Measurements from ENCODE around the gene CNR2.

- no peak for TF ChIP-seq ZNF8 (CRISPR knock-in tag; IDR thresholded peaks at IDR 0.05)
- TF ChIP-seq, protein P1, sequence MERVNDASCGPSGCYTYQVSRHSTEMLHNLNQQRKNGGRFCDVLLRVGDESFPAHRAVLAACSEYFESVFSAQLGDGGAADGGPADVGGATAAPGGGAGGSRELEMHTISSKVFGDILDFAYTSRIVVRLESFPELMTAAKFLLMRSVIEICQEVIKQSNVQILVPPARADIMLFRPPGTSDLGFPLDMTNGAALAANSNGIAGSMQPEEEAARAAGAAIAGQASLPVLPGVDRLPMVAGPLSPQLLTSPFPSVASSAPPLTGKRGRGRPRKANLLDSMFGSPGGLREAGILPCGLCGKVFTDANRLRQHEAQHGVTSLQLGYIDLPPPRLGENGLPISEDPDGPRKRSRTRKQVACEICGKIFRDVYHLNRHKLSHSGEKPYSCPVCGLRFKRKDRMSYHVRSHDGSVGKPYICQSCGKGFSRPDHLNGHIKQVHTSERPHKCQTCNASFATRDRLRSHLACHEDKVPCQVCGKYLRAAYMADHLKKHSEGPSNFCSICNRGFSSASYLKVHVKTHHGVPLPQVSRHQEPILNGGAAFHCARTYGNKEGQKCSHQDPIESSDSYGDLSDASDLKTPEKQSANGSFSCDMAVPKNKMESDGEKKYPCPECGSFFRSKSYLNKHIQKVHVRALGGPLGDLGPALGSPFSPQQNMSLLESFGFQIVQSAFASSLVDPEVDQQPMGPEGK (CRISPR knock-in tag; IDR thresholded peaks at IDR 0.05; ENCODE audit: borderline replicate concordance) = no peak
- TF ChIP-seq ARNTL (CRISPR knock-in tag; IDR thresholded peaks at IDR 0.05; ENCODE audit: borderline replicate concordance, low read depth) = no peak
- TF ChIP-seq OSR1 (CRISPR knock-in tag; IDR thresholded peaks at IDR 0.05) = no peak
- no peak for TF ChIP-seq ZFP3 (CRISPR knock-in tag; IDR thresholded peaks at IDR 0.05)
- TF ChIP-seq GLIS3 (CRISPR knock-in tag; IDR thresholded peaks at IDR 0.05) = no peak
- TF ChIP-seq ZFP30 (CRISPR knock-in tag; IDR thresholded peaks at IDR 0.05) = no peak
- TF ChIP-seq ISL1 (CRISPR knock-in tag; IDR thresholded peaks at IDR 0.05) = no peak
- no peak for TF ChIP-seq SNAI2 (CRISPR knock-in tag; IDR thresholded peaks at IDR 0.05)
- TF ChIP-seq BACH2 (CRISPR knock-in tag; IDR thresholded peaks at IDR 0.05; ENCODE audit: borderline replicate concordance) = no peak
- no peak for TF ChIP-seq ZNF565 (CRISPR knock-in tag; conservative IDR thresholded peaks at IDR 0.05; ENCODE audit: low read depth)
Measured at GRCh38 chr1:23903754-23904153, 9.4 kb downstream of the CNR2 start.

Measured in SK-N-SH treated with all-trans-retinoic acid at 6 μM for 48 hours (cell line).